Fibroblast of peridontal ligament (primary cell): ENCODE data around the gene ACOT8.
"Not testable (repeated sequence)": the region's sequence is repeated elsewhere in the genome, so short reads cannot be mapped to it uniquely, and the experiment has no call there.

ENCODE experiments used
- DNase-seq: peaks from one replicate; pipeline ENCODE4 v3.0.0-alpha.2; 2010; ENCODE audit errors: extremely low read depth

Gene ACOT8

DNA sequence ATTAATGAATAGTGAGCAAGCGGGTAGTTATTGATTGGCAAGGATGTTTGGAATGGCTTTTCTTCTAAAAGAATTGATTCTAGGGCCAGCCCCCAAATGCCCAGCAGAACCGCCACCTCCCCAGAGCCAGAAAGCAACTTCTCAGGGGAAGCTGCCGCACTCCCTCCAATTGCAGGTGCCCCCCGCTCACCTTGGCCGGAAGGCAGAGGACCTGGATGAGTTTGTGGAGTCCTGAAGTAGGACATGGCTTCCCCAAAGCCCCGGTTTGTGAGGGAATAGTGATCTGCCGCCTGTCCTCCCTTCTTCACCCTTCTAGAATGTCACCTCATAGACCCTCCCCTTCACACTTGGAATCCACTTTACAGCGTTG is 30.1 kb upstream of the ACOT8 start, which contains the start of gene SPATA25:
TSS of gene SPATA25 (minus strand) at position 277 of the 370 bp plus-strand sequence. CDS start at position 245, 32 bp downstream.
- DNase-seq: no peak

- no peak for DNase-seq
Observed at GRCh38 chr20:45886590-45887345, 29.6 kb upstream of the ACOT8 start.

DNA sequence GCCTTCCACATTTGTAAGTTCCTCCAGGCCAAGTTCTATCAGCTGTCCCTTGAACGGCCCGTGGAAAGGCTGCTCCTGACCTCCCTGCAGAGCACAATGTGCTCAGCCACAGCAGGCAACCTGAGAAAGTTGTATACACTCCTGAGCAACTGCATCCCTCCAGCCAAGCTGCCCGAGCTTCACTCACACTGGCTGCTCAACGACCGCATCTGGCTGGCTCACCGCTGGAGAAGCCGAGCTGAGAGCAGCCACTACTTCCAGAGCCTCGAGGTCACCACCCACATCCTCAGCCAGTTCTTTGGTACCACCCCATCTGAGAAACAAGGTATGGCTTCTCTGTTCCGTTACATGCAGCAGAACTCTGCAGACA is 25.9 kb upstream of the ACOT8 start:
- no peak for DNase-seq

DNA sequence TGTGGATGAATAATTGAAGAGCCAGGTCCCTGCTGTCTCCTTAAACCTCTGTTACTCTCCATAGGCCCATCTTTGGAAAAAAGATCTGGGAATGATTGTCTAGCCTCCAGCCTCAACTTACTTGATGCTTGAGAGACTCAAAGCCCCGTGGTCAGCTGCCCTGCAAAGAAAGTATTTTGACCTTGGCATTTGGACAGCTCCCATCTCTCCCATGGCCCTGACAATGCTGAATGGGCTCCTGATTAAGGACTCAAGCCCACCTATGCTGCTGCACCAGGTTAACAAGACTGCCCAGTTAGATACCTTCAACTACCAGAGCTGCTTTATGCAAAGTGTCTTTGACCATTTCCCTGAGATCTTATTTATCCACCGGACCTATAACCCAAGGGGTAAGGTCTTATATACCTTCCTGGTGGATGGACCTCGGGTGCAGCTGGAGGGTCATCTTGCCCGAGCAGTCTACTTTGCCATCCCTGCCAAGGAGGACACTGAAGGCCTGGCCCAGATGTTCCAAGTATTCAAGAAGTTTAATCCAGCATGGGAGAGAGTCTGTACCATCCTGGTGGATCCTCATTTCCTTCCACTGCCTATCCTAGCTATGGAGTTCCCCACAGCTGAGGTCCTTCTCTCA is 25.4 kb upstream of the ACOT8 start:
- no peak for DNase-seq

DNA sequence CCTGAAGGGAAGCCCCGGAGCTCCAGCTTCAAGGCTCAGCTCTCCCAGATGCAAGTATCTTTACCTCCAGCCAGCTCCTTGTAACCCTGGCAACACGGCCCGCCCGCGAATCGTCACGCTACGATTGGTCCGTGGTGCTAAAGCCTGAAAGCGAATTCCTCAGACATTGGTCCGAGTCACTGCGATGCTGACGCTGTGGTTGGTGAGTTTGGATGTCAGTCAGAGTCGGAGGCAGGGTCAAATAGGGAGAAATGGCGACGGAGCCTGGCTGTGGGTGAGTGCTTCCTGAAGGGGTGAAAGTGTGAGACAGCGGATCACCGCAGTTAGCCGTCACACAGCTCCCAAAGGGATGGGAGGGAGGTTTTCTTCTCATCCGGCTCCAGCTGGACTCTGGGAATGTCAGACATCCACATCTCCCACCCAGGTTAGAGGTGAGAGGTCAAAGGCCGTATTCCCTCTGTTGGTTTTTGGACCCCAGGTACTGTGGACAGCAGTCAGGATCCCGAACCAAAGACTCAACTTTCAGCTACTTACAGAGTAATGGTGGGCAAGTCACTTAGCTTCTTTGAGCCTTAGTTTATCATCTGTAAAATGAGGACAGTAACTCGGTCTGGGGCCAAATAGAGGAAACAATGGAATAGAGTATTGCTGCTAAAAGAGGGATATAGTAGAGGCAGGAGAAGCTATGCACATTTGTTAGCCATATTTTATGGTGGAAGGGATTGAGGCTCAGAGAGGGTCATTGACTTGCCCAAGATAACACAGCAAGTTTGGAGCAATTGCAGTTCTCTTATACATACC is 24.0 kb upstream of the ACOT8 start, which contains the start of gene ZSWIM1:
TSS of gene ZSWIM1 (plus strand) at position 240 of the 801 bp plus-strand sequence. CDS start 1,366 bp downstream, outside the sequence.
- peak; percentile 99 for DNase-seq

- DNase-seq: peak; percentile 47
Observed at GRCh38 chr20:45878076-45878761, 21.0 kb upstream of the ACOT8 start.

DNA sequence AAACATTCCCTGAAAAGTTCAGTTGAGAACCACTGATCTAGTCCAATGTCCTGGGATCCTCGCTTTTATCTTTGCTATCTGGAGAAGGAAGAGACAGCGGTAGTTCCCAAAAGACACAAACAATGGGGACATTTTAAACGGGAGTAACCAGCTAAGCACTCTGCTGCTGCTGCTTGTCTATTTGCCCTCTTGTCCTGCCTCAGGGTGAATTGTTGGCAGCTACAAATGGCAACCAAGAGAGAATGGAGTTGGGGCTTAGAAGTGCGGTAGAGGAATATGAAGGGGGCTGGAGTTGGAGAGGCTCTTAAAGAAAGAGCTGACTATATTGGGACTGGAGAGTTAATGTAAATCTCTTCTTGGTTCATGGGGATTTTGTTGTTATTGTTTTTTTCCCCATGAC is 17.4 kb upstream of the ACOT8 start:
- no peak for DNase-seq

- DNase-seq: not testable (repeated sequence)
Observed at GRCh38 chr20:45874104-45874481, 16.9 kb upstream of the ACOT8 start.

GRCh38 chr20:45873409-45874103 is 16.4 kb upstream of the ACOT8 start:
- DNase-seq: no peak

- no peak for DNase-seq
Observed at GRCh38 chr20:45872626-45873025, 15.4 kb upstream of the ACOT8 start.

GRCh38 chr20:45867819-45868176 is 10.6 kb upstream of the ACOT8 start:
- DNase-seq: peak; percentile 67

GRCh38 chr20:45867136-45867818 is 10.1 kb upstream of the ACOT8 start:
- no peak for DNase-seq

GRCh38 chr20:45866454-45866853 is 9.3 kb upstream of the ACOT8 start:
- DNase-seq: no peak

GRCh38 chr20:45863543-45864470 is 6.6 kb upstream of the ACOT8 start:
- DNase-seq: no peak

DNA sequence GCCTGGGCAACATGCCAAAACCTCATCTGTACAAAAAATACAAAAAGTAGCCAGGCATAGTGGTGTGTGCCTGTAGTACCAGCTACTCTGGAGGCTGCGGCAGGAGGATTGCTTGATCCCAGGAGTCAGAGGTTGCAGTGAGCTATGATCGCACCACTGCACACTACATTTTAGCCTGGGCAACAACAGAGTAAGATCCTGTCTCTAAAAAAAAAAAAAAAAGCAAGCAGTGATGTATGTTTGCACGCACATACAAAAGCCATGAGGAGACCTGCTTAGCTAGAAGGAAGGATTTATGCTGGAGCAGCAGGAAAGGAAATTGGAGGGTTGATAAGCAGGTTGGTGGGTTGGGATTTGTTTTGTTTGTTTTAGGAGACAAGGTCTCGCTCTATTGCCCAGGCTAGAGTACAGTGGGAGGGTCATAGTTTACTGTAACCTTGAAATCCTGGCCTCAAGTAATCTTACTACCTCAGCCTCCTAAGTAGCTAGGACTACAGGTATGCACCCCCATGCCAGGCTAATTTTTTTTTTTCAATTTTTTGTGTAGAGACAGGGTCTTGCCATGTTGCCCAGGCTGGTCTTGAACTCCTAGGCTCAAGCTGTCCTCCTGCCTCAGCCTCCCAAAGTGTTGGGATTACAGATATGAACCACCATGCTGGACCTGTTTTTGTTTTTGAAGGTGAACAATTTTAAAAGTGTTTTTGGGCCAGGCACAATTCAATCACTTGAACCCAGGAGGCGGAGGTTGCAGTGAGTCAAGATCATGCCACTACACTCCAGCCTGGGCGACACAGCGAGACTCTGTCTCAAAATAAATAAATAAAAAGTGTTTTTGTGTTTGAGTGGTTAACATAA is 4.3 kb upstream of the ACOT8 start:
- DNase-seq: no peak

GRCh38 chr20:45860560-45861220 is 3.5 kb upstream of the ACOT8 start:
- DNase-seq: no peak

- no peak for DNase-seq
Observed at GRCh38 chr20:45859916-45860315, 2.7 kb upstream of the ACOT8 start.

DNA sequence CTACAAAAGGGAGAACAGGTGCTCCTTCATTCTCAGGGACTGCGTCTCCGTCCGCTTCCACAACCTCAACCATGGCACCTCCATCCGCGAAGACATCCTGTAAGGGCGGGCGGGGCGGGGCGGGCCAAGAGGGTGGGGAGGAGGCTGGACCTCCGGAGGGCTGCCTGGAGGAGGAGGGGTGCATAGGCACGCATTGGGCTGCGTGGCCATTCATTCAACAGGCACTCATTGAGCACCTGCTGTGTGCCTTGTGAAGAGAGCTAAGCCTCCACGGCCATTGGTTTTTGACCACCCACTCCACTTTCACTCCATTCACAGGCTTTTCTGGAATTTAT is 657 bp upstream of the ACOT8 start:
- DNase-seq: no peak
